Tibial nerve (tissue), 4 donors: ENCODE measurements around the gene LRRC1. TPM values are rescaled to one million over a fixed set of nuclear protein-coding genes. Genes with fewer than 3 reads are reported as not detected.

Experiments
- DNase-seq, 2 donors: peaks; one replicate each; pipeline ENCODE4 v3.0.0-alpha.2; 2019; ENCODE audit warnings: low spot score in 2 of 2
- H3K27ac ChIP-seq, 4 donors: fragments of 200-600 bp; sonication (generic) in 3 of 4; one replicate each; pipeline ENCODE4 v1.5.1; 2017 to 2019; ENCODE audit warnings: mild to moderate bottlenecking in 1 of 4
- H3K27me3 ChIP-seq, 2 donors: fragments of 200-600 bp; sonication (generic) in 1 of 2; one replicate each; pipeline versions ENCODE4 v1.5.1 to v1.6.0; 2017 to 2019
- H3K36me3 ChIP-seq, 3 donors: fragments of 200-600 bp; sonication (generic); one replicate each; pipeline ENCODE4 v1.5.1; 2018 to 2019
- H3K4me1 ChIP-seq, 4 donors: fragments of 200-600 bp; sonication (generic) in 3 of 4; one replicate each; pipeline ENCODE4 v1.5.1; 2017 to 2019
- H3K4me3 ChIP-seq, 4 donors: fragments of 200-600 bp; sonication (generic) in 3 of 4; one replicate each; pipeline ENCODE4 v1.5.1; 2017 to 2019; ENCODE audit warnings: mild to moderate bottlenecking in 1 of 4, moderate library complexity in 1 of 4
- H3K9me3 ChIP-seq, 4 donors: fragments of 200-600 bp; sonication (generic) in 3 of 4; one replicate each; pipeline ENCODE4 v1.5.1; 2017 to 2019
- CTCF ChIP-seq, 5 experiments: fragments of 200-600 bp in 3 of 5; fragments of 450-650 bp in 2 of 5; sonication (generic) in 3 of 5; IDR thresholded peaks; one replicate each; pipeline ENCODE4 v1.5.1; 2016 to 2019; ENCODE audit warnings: antibody characterized with exemption in 5 of 5, mild to moderate bottlenecking in 3 of 5, moderate library complexity in 2 of 5
- EP300 ChIP-seq, 2 donors: sonication (generic); formaldehyde crosslinking; IDR thresholded peaks; one replicate each; pipeline ENCODE4 v1.6.1; 2017; ENCODE audit warnings: antibody characterized with exemption in 2 of 2, mild to moderate bottlenecking in 1 of 2
- POLR2A ChIP-seq, 2 donors: fragments of 450-650 bp; IDR thresholded peaks; one replicate each; pipeline ENCODE4 v1.6.1; 2017; ENCODE audit warnings: antibody characterized with exemption in 2 of 2, mild to moderate bottlenecking in 2 of 2, moderate library complexity in 2 of 2
- WGBS, 2 donors: methylation state at CpG; one replicate each; pipeline ENCODE4 v1.1.5; 2018; 5-methylcytosine and 5-hydroxymethylcytosine counted together
- total RNA-seq, 4 donors: library from RNA; depleted of rRNA; stranded (reverse); fragments of >200 nt; gene quantifications; one replicate each; pipeline ENCODE4 v1.1.0, GENCODE V29; 2016

LRRC1 gene
- total RNA-seq, 4 donors from 2014 or later = 22.8 to 50.0 (median 39.6) TPM

- H3K4me3 ChIP-seq = no peak overlapping the region
- H3K9me3 ChIP-seq = no peaks in the 10 kb centered on the region
- WGBS, 2 donors = 96 to 98% methylated on average over 1 of the region's 1 CpG
- no peak for DNase-seq
- H3K4me1 ChIP-seq = no peaks in the 10 kb centered on the region
- peaks cover 0 to 2% (median 0%) of the 10 kb centered on the region in 3 donors for H3K36me3 ChIP-seq
- TF ChIP-seq POLR2A (IDR thresholded peaks at IDR 0.05) = no peak
- no peak for TF ChIP-seq CTCF (IDR thresholded peaks at IDR 0.05)
- H3K27me3 ChIP-seq = no peaks in the 10 kb centered on the region
- H3K27ac ChIP-seq = no peak overlapping the region
Measured at GRCh38 chr6:53889365-53889764, 94.6 kb downstream of the LRRC1 start.

GRCh38 chr6:53892707-53893106 lies 97.9 kb downstream of the LRRC1 start:
- no peak for DNase-seq
- TF ChIP-seq POLR2A (IDR thresholded peaks at IDR 0.05) (no peak), CTCF (IDR thresholded peaks at IDR 0.05) (no peak), EP300 (IDR thresholded peaks at IDR 0.05) (no peak)

GRCh38 chr6:53894091-53894490 lies 99.3 kb downstream of the LRRC1 start:
- H3K27ac ChIP-seq = no peak overlapping the region
- H3K9me3 ChIP-seq = no peaks in the 10 kb centered on the region
- 60 to 68% methylated on average over 2 of the region's 2 CpGs for WGBS, 2 donors

More at GRCh38 chr6:53892707-53893106, 97.9 kb downstream of the LRRC1 start:
- Histone ChIP-seq H3K36me3 (peaks cover 0 to 5% (median 0%) of the 10 kb centered on the region in 3 donors), H3K9me3 (no peaks in the 10 kb centered on the region), H3K27ac (no peak overlapping the region), H3K27me3 (no peaks in the 10 kb centered on the region), H3K4me1 (peaks cover 0 to 9% (median 0%) of the 10 kb centered on the region in 4 donors), H3K4me3 (no peak overlapping the region)
- 100% methylated on average over 1 of the region's 1 CpG for WGBS, 2 donors

GRCh38 chr6:53896196-53896595 lies 101.4 kb downstream of the LRRC1 start:
- H3K27ac ChIP-seq = no peak overlapping the region
- no peaks in the 10 kb centered on the region for H3K27me3 ChIP-seq
- peaks cover 0 to 23% (median 0%) of the 10 kb centered on the region in 3 donors for H3K36me3 ChIP-seq

More at GRCh38 chr6:53894091-53894490, 99.3 kb downstream of the LRRC1 start:
- no peak overlapping the region for H3K4me3 ChIP-seq
- H3K4me1 ChIP-seq = peaks cover 0 to 9% (median 0%) of the 10 kb centered on the region in 4 donors
- TF ChIP-seq EP300 (IDR thresholded peaks at IDR 0.05) = no peak
- TF ChIP-seq POLR2A (IDR thresholded peaks at IDR 0.05) = no peak
- no peak for TF ChIP-seq CTCF (IDR thresholded peaks at IDR 0.05)
- peaks cover 0 to 8% (median 0%) of the 10 kb centered on the region in 3 donors for H3K36me3 ChIP-seq
- no peak for DNase-seq
- no peaks in the 10 kb centered on the region for H3K27me3 ChIP-seq

More at GRCh38 chr6:53896196-53896595, 101.4 kb downstream of the LRRC1 start:
- DNase-seq = no peak
- H3K9me3 ChIP-seq = no peaks in the 10 kb centered on the region
- H3K4me3 ChIP-seq = no peak overlapping the region
- peaks cover 0 to 9% (median 0%) of the 10 kb centered on the region in 4 donors for H3K4me1 ChIP-seq
- TF ChIP-seq POLR2A (IDR thresholded peaks at IDR 0.05) = no peak
- TF ChIP-seq CTCF (IDR thresholded peaks at IDR 0.05) = no peak
- TF ChIP-seq EP300 (IDR thresholded peaks at IDR 0.05) = no peak
